PC-9 (cell line): ENCODE results near the gene CNTNAP2. TPM values are rescaled to one million over a fixed set of nuclear protein-coding genes. Genes with fewer than 3 reads are reported as not detected.

ENCODE experiments used
- BruUV-seq: library from RNA; stranded (reverse); fragments of 400-500 nt; replicated peaks from 2 replicates; lab custom pipeline; 2021; lab: Mats Ljungman, UMichigan
- CTCF ChIA-PET: fragments of 300-600 bp; sonication (Branson Sonifier 250); formaldehyde crosslinking; loops from one replicate; lab custom pipeline; 2022; ENCODE audit warnings: antibody characterized with exemption; lab: Charles Lee
- POLR2A ChIA-PET: fragments of 300-600 bp; sonication (Branson Sonifier 250); formaldehyde crosslinking; loops from one replicate; lab custom pipeline; 2022; ENCODE audit warnings: antibody characterized with exemption; ENCODE audit not compliant: unreplicated experiment; lab: Charles Lee
- DNase-seq, 2 experiments: peaks; one replicate each; pipeline versions ENCODE4 v3.0.0 to v3.0.0-alpha.2; 2015 to 2022; ENCODE audit warnings: mixed read lengths in 1 of 2
- H2AFZ ChIP-seq: fragments of 200-600 bp; sonication (generic); 2 replicates; pipeline ENCODE4 v1.8.1; 2017; ENCODE audit warnings: antibody characterized with exemption
- H3F3A ChIP-seq: fragments of 200-600 bp; sonication (generic); 2 replicates; pipeline ENCODE4 v1.8.1; 2017; ENCODE audit warnings: antibody characterized with exemption, mild to moderate bottlenecking, low read depth; ENCODE audit not compliant: insufficient read depth
- H3K27ac ChIP-seq: fragments of 200-600 bp; sonication (generic); 2 replicates; pipeline ENCODE4 v1.6.1; 2016; ENCODE audit warnings: mixed run types
- H3K27me3 ChIP-seq: fragments of 200-600 bp; sonication (generic); 2 replicates; pipeline ENCODE4 v1.6.1; 2016; ENCODE audit warnings: low read depth, mixed run types; ENCODE audit not compliant: insufficient read depth
- H3K36me3 ChIP-seq: fragments of 200-600 bp; sonication (generic); 2 replicates; pipeline ENCODE4 v1.6.1; 2016; ENCODE audit warnings: low read depth, mixed run types
- H3K4me1 ChIP-seq: fragments of 200-600 bp; sonication (generic); replicated peaks from 2 replicates; pipeline ENCODE4 v1.6.1; 2016; ENCODE audit warnings: mixed run types; ENCODE audit not compliant: insufficient read depth
- H3K4me2 ChIP-seq: fragments of 200-600 bp; sonication (generic); 2 replicates; pipeline ENCODE4 v1.6.1; 2017; ENCODE audit warnings: mixed run types
- H3K4me3 ChIP-seq: fragments of 200-600 bp; sonication (generic); 2 replicates; pipeline ENCODE4 v1.6.1; 2016; ENCODE audit warnings: mixed run types
- H3K79me2 ChIP-seq: fragments of 200-600 bp; sonication (generic); 2 replicates; pipeline ENCODE4 v1.6.1; 2017; ENCODE audit warnings: low read depth, mixed run types
- H3K9me2 ChIP-seq: fragments of 200-600 bp; sonication (generic); 2 replicates; pipeline ENCODE4 v1.8.1; 2017; ENCODE audit warnings: mild to moderate bottlenecking; ENCODE audit not compliant: insufficient read depth
- H3K9me3 ChIP-seq: fragments of 200-600 bp; sonication (generic); 2 replicates; pipeline ENCODE4 v1.8.1; 2016; ENCODE audit warnings: low read depth; ENCODE audit not compliant: insufficient read depth
- H4K20me1 ChIP-seq: fragments of 200-600 bp; sonication (generic); 2 replicates; pipeline ENCODE4 v1.8.1; 2017; ENCODE audit not compliant: insufficient read depth
- EZH2 ChIP-seq: fragments of 200-600 bp; sonication (generic); IDR thresholded peaks from 2 replicates; pipeline ENCODE4 v1.8.0; 2017; ENCODE audit warnings: antibody characterized with exemption, low read depth
- intact Hi-C: fragments of 100-400 bp; cut with micrococcal nuclease; formaldehyde crosslinking; loops from one replicate; pipeline ENCODE4 v1.10.0; 2022; ENCODE audit not compliant: unreplicated experiment
- total RNA-seq: library from RNA; stranded (reverse); gene quantifications from 2 replicates; pipeline ENCODE4 v1.2.3, GENCODE V29; 2021
- TF ChIP-seq, protein P1 (sequence below): fragments of 200-600 bp; sonication (generic); conservative IDR thresholded peaks from 2 replicates; pipeline ENCODE4 v1.6.1; 2017; ENCODE audit warnings: mixed run types, antibody characterized with exemption, mild to moderate bottlenecking, moderate library complexity

The CNTNAP2 gene
- total RNA-seq, 1 experiment from 2014 or later, result not detected

DNA sequence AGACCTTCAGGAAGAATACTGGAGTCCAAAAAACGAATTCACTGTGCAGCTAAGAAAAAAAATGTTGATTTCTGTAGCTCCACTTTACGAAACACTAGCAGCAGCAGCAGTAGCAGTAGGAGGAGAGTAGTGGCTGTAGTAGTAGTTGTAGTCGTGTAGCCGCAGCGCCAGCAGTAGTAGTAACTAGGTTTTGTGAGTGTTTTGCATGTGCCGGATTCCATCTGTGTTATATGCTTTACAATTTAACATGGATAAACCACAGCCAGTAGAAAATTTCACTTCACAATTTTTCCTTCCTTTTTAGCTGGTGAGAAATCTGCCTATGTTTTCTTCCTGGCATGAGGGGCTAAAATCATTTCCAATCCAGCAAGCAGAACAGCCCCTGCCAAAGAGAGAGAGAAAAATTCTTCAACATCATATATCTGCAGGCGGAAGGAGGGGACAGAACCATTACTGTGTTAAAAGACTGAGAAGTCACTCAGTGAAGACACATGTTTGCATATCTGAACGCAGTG lies 2325.6 kb downstream of the CNTNAP2 start:
- no peaks in the 10 kb centered on the region for H3K36me3 ChIP-seq
- DNase-seq, result no peak
- POLR2A ChIA-PET, result no interaction called here
- no peak overlapping the region; the same call in 1 of the 2 replicates for H2AFZ ChIP-seq
- no peak overlapping the region for H3K4me2 ChIP-seq
- TF ChIP-seq EZH2, result no peak
- TF ChIP-seq, protein P1, sequence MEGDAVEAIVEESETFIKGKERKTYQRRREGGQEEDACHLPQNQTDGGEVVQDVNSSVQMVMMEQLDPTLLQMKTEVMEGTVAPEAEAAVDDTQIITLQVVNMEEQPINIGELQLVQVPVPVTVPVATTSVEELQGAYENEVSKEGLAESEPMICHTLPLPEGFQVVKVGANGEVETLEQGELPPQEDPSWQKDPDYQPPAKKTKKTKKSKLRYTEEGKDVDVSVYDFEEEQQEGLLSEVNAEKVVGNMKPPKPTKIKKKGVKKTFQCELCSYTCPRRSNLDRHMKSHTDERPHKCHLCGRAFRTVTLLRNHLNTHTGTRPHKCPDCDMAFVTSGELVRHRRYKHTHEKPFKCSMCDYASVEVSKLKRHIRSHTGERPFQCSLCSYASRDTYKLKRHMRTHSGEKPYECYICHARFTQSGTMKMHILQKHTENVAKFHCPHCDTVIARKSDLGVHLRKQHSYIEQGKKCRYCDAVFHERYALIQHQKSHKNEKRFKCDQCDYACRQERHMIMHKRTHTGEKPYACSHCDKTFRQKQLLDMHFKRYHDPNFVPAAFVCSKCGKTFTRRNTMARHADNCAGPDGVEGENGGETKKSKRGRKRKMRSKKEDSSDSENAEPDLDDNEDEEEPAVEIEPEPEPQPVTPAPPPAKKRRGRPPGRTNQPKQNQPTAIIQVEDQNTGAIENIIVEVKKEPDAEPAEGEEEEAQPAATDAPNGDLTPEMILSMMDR, result no peak
- H3K27me3 ChIP-seq, result peaks cover 71% of the 10 kb centered on the region
- no peaks in the 10 kb centered on the region for H3K9me3 ChIP-seq
- CTCF ChIA-PET, result interaction anchor here (0.6 kb wide), 1 partner anchor 231 kb away, joined by 6 read pairs; no protein-coding TSS in a partner anchor
- H3K4me1 ChIP-seq, result no peaks in the 10 kb centered on the region
- no peaks in the 10 kb centered on the region for H3K9me2 ChIP-seq
- no peaks in the 10 kb centered on the region for H3K79me2 ChIP-seq
- no peaks in the 10 kb centered on the region for H3F3A ChIP-seq
- no peaks in the 10 kb centered on the region for H4K20me1 ChIP-seq
- H3K4me3 ChIP-seq, result no peak overlapping the region
- H3K27ac ChIP-seq, result no peak overlapping the region
- intact Hi-C loops, result no loop called here
- no TSS peak for BruUV-seq

DNA sequence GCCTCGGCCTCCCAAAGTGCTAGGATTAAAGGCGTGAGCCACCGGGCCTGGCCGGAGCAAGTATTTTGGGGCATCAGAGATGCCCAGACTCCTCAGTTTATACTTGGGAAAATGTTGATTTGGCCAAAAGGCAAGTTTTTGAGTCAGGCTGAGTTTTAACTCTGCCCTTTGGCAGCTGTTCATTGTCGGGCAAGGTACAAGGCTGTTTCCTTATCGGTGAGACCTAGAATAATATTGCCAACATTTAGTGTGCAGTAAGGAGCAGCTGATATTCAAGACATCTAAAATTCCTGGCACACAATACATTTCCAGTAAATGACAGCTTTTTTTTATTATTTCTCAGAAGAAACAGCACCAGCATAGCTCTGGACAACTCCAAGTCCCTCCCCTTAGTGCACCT lies 2326.3 kb downstream of the CNTNAP2 start:
- ChIA-PET POLR2A (no interaction called here), CTCF (no interaction called here)
- Histone ChIP-seq H3K79me2 (no peaks in the 10 kb centered on the region), H3K4me2 (no peak overlapping the region), H3K27ac (no peak overlapping the region), H3K4me3 (no peak overlapping the region), H2AFZ (no peak overlapping the region), H3K27me3 (peaks cover 64% of the 10 kb centered on the region), H3K9me3 (no peaks in the 10 kb centered on the region), H3K4me1 (no peaks in the 10 kb centered on the region), H3K36me3 (no peaks in the 10 kb centered on the region), H4K20me1 (no peaks in the 10 kb centered on the region), H3F3A (no peaks in the 10 kb centered on the region), H3K9me2 (no peaks in the 10 kb centered on the region)
- BruUV-seq, result no TSS peak
- DNase-seq, result no peak
- TF ChIP-seq, protein P1, result no peak
- TF ChIP-seq EZH2, result no peak
- intact Hi-C loops, result no loop called here

GRCh38 chr7:148445260-148446044 lies 2328.9 kb downstream of the CNTNAP2 start:
- intact Hi-C loops, result no loop called here
- Histone ChIP-seq H3K4me2 (no peak overlapping the region), H3K4me1 (no peaks in the 10 kb centered on the region), H3K9me3 (no peaks in the 10 kb centered on the region), H3K27me3 (peaks cover 55% of the 10 kb centered on the region), H3F3A (no peaks in the 10 kb centered on the region), H3K27ac (no peak overlapping the region), H3K9me2 (no peaks in the 10 kb centered on the region), H4K20me1 (no peaks in the 10 kb centered on the region), H2AFZ (no peak overlapping the region), H3K36me3 (no peaks in the 10 kb centered on the region), H3K79me2 (no peaks in the 10 kb centered on the region), H3K4me3 (no peak overlapping the region)
- no TSS peak for BruUV-seq
- CTCF ChIA-PET, result no interaction called here
- POLR2A ChIA-PET, result no interaction called here
- no peak for DNase-seq
- TF ChIP-seq, protein P1, result no peak
- no peak for TF ChIP-seq EZH2
